Fibroblast of mammary gland (primary cell): ENCODE measurements around the gene ADK.
A peak's percentile ranks its signal among the peaks of the same experiment; 100 is the strongest.
"Not testable (repeated sequence)": the region's sequence is repeated elsewhere in the genome, so short reads cannot be mapped to it uniquely, and the experiment has no call there.

ENCODE experiments used
- DNase-seq: peaks from one replicate; pipeline ENCODE4 v3.0.0-alpha.2; 2010; ENCODE audit warnings: low read depth
- H3K4me3 ChIP-seq: 2 replicates; pipeline ENCODE4 v1.5.1; 2011; ENCODE audit warnings: low read depth, mild to moderate bottlenecking, low read length, moderate library complexity; ENCODE audit not compliant: control insufficient read depth
- CTCF ChIP-seq: conservative IDR thresholded peaks from 2 replicates; pipeline ENCODE4 v1.5.1; 2011; ENCODE audit warnings: low read depth, low read length, inconsistent platforms; ENCODE audit not compliant: control insufficient read depth, insufficient read depth

Gene ADK

GRCh38 chr10:74139981-74140380, 11.0 kb upstream of the ADK start:
- no peak for TF ChIP-seq CTCF
- H3K4me3 ChIP-seq, result no peak overlapping the region
- no peak for DNase-seq

- no peak overlapping the region for H3K4me3 ChIP-seq
- TF ChIP-seq CTCF, result no peak
- no peak for DNase-seq
These were observed 10.5 kb upstream of the ADK start for GRCh38 chr10:74140553-74140952.

- H3K4me3 ChIP-seq, result no peak overlapping the region
- no peak for TF ChIP-seq CTCF
- peak; percentile 88 for DNase-seq
These were observed 5.9 kb upstream of the ADK start for GRCh38 chr10:74145133-74145532.

GRCh38 chr10:74146980-74147379, 4.0 kb upstream of the ADK start:
- DNase-seq, result not testable (repeated sequence)

GRCh38 chr10:74150204-74150989, 624 bp upstream of the ADK start, which contains the start of gene AP3M1:
AP3M1 (minus strand) TSS chr10:74150828; CDS start chr10:74138379, 12,449 bp downstream.
- peak within 1 kb of the TSS; percentile 84 for H3K4me3 ChIP-seq
- TF ChIP-seq CTCF, result no peak
- DNase-seq, result no peak

More at GRCh38 chr10:74146980-74147379, 4.0 kb upstream of the ADK start:
- not testable (repeated sequence) for H3K4me3 ChIP-seq

GRCh38 chr10:74151879-74152722, 1.1 kb downstream of the ADK start:
- peak; percentile 12 for DNase-seq
- peak overlapping the region; percentile 84 for H3K4me3 ChIP-seq
- TF ChIP-seq CTCF, result no peak

- peak; percentile 83 for DNase-seq
- TF ChIP-seq CTCF, result peak; percentile 54
- H3K4me3 ChIP-seq, result no peak overlapping the region
These were observed 2.1 kb downstream of the ADK start for GRCh38 chr10:74153123-74153522.
